ENCODE results near the gene TRPV5.

The TRPV5 gene

DNA sequence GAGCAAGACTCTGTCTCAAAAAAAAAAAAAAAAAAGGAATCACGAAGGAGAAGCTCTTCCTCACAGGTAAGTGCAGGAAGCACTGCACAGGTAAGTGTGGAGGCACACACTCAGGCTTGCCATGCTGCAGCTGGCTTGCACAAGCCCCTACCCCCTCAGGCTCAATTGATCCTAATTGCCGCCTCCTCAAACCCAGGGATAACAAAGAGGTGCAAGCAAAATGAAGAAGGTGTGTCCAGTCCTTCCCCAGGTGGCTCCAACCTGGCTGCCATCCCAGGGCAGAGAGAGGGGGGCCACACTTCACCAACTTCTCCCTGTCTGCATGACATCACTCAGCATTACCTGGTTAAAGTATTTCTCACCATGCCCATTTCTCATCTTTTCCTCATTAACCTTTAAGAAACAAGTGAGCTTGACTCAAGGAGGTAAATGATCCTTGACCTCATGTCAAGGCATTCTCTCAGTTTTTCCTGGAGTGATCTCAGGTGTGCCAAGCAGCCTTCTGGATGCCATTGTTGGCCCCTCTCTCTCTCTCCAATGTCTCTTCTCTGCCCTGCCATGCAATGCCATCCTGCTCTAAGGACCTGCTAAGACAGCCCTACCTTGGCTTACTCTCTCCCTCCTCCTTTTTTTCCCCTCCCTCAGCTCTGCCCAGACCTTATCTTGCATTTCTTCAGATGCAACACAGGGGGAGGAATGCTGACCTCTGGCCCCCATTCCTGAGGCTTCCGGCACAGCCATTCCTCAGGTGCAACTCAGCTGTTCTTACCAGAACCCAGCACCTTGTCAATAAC is 35.0 kb downstream of the TRPV5 start:
- no peak overlapping the region for H3K4me3 ChIP-seq (ENCODE audit: control insufficient read depth, low read depth, low read length)
- no peak for DNase-seq (ENCODE audit: low read depth)
- TF ChIP-seq, protein P1, sequence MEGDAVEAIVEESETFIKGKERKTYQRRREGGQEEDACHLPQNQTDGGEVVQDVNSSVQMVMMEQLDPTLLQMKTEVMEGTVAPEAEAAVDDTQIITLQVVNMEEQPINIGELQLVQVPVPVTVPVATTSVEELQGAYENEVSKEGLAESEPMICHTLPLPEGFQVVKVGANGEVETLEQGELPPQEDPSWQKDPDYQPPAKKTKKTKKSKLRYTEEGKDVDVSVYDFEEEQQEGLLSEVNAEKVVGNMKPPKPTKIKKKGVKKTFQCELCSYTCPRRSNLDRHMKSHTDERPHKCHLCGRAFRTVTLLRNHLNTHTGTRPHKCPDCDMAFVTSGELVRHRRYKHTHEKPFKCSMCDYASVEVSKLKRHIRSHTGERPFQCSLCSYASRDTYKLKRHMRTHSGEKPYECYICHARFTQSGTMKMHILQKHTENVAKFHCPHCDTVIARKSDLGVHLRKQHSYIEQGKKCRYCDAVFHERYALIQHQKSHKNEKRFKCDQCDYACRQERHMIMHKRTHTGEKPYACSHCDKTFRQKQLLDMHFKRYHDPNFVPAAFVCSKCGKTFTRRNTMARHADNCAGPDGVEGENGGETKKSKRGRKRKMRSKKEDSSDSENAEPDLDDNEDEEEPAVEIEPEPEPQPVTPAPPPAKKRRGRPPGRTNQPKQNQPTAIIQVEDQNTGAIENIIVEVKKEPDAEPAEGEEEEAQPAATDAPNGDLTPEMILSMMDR (IDR thresholded peaks at IDR 0.05; ENCODE audit: control insufficient read depth, insufficient read depth, low read depth, low read length, missing control alignments) = no peak

DNA sequence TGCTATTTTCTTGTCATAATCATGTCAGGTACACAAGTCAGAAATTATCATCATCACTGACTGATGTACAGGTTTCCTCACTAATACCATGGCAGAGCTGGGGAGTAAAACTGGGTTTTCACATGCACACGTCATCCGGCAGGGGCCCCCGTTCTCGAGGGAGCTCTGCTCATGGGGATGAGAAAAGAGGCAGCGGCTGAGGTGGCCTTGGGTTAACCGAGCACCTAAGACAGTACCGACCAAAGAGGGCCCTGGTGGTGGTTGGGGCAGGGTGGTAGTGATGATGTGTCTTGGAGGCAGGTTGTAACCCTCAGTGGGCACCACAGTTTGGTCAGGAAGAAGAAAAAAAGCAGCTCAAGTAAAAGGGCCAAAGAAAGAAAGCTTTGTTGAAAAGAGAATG is 35.9 kb downstream of the TRPV5 start:
- DNase-seq (ENCODE audit: low read depth) = no peak
- TF ChIP-seq, protein P1 (IDR thresholded peaks at IDR 0.05; ENCODE audit: control insufficient read depth, insufficient read depth, low read depth, low read length, missing control alignments) = no peak
- H3K4me3 ChIP-seq (ENCODE audit: control insufficient read depth, low read depth, low read length) = no peak overlapping the region

DNA sequence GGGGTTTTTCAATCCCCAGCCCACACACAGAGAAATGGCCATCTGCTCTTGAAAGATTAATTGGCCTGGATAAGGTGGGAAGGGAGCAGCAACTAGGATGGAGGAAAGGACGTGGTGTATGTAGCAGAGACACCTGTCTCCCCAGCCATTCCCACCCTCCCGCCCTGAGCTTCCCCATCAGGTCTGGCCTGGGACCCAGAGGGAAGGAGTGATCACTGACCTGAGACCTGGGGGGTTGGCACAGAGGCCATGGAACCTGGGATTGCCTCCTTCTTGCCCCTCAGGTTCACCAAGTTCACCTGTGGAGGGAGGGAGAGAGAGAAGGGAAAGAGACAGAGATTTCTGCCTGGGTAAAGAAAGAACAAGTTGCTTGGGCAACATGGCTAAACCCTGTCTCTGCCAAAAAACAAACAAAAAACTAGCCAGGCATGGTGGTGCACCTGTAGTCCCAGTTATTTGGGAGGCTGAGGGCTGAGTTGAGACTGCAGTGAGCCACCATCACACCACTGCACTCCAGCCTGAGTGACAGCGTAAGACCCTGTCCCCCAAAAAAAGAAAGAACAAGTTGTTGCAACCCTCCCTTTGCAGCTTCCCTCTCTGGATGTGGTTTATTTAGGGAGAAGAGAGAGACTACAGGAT is 36.7 kb downstream of the TRPV5 start:
- TF ChIP-seq, protein P1 (IDR thresholded peaks at IDR 0.05; ENCODE audit: control insufficient read depth, insufficient read depth, low read depth, low read length, missing control alignments) = no peak
- no peak for DNase-seq (ENCODE audit: low read depth)
- no peak overlapping the region for H3K4me3 ChIP-seq (ENCODE audit: control insufficient read depth, low read depth, low read length)

DNA sequence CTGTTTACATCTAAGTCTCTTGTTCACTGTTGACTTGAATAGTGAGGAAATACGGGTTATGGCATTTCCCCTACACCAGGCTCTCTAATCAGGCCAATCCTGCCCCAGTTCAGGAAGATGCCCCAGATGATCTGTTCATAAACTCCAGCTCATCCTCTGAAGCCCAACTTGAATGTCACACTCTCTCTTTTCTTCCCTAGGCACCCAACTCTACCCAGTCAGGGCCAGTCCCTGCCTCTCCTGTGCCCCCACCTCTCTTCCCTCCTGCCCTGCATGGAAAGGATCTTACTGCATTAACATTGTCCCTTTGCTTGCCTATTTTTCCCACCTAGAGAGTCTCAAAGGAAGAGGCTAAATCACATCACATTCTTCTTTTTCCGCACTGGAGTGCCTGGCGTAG is 37.4 kb downstream of the TRPV5 start:
- H3K4me3 ChIP-seq (ENCODE audit: control insufficient read depth, low read depth, low read length) = no peak overlapping the region
- no peak for DNase-seq (ENCODE audit: low read depth)
- TF ChIP-seq, protein P1 (IDR thresholded peaks at IDR 0.05; ENCODE audit: control insufficient read depth, insufficient read depth, low read depth, low read length, missing control alignments) = no peak

DNA sequence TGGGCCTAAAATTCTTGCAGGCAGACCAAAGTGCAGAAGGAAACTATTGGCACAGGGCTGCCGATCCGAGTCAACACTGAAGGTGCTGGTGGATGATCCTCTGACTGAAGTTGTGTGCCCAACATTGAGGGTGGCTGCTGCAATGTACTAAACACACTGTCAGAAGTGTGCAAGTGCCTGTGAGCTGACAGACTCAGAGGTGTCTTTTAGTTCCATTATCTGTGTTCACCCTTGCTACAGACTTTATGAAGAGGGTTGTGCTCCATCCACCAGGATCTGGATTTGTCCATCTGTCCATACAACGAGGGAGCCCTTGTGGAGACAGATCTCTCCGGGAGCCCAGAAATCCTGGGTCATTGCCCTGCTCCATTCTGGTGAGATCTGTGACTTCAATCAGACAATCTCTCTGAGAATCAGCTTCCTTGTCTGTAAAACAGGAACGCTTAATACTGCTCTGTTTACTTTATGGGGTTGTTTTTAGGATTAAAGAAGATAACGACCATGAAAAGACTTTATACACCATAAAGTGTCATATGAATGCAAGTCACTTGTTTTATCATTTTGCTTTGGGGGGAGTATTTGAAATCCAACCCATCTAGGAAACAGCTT is 38.5 kb downstream of the TRPV5 start:
- no peak for DNase-seq (ENCODE audit: low read depth)
- no peak overlapping the region for H3K4me3 ChIP-seq (ENCODE audit: control insufficient read depth, low read depth, low read length)
- TF ChIP-seq, protein P1 (IDR thresholded peaks at IDR 0.05; ENCODE audit: control insufficient read depth, insufficient read depth, low read depth, low read length, missing control alignments) = no peak

DNA sequence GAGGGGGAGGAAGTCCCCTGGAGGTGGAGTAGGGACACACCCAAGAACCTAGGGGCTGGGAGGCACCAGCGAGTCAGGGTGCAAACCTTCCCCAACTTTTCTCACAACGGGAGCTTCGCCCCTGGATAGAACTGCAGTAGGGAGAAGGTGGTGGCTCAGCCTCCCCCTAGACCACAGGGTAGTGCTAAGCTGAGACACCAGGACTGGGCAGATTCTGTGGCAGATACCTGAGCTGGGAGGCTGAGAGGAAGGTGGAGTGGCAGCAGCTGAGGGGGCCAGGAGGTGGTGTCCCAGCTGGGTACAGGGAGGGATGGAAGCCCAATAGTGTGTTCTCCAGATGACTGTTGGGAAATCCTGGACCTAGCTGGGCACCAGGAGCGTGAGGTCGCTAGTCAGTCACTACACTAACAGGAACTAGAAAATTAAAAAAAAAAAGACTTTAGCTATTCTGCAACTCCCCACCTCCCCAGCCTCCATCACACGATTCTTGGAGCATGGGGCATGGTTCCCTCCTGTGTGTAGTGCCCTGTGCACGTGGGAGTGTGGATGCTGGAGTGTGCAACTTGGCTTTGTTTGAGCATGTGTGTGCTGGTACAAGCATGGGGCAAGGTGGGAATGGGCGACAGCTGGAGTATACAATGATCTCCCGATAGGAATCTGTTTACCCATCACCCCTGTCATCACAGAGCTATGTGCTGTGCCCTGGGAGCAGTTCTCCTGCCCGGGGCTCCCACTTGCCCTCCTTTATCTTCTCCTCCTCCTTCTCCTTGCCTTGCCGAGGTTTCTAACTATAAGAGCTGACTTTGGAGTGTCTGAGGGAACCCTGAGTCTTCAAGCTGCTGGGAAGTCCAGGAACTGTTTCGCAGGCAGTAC is 39.2 kb downstream of the TRPV5 start:
- H3K4me3 ChIP-seq (ENCODE audit: control insufficient read depth, low read depth, low read length) = no peak overlapping the region
- TF ChIP-seq, protein P1 (IDR thresholded peaks at IDR 0.05; ENCODE audit: control insufficient read depth, insufficient read depth, low read depth, low read length, missing control alignments) = no peak
- no peak for DNase-seq (ENCODE audit: low read depth)

Data from AG09309 (cell line).